HCT116 (cell line): ENCODE measurements around the gene ENPP6. TPM values are rescaled to one million over a fixed set of nuclear protein-coding genes. Genes with fewer than 3 reads are reported as not detected.

Experiments used
- ATAC-seq: fragments of 200-7000 bp; cut with Tn5 transposase; 2 replicates; pipeline ENCODE4 v1.9.1; 2020; ENCODE audit warnings: mild to moderate bottlenecking, moderate library complexity
- BruUV-seq: library from RNA; stranded (reverse); fragments of 400-500 nt; replicated peaks from 2 replicates; lab custom pipeline; 2021; lab: Mats Ljungman, UMichigan
- CTCF ChIA-PET: fragments of 300-600 bp; sonication (Branson Sonifier 250); formaldehyde crosslinking; loops from one replicate; lab custom pipeline; 2021; ENCODE audit warnings: antibody characterized with exemption; lab: Charles Lee
- POLR2A ChIA-PET: fragments of 300-600, 350-600 bp; sonication (Branson Sonifier 250); formaldehyde crosslinking; loops from one replicate; lab custom pipeline; 2021; ENCODE audit warnings: antibody characterized with exemption; lab: Charles Lee
- RAD21 ChIA-PET, 2 experiments: fragments of 300-600 bp; sonication (Branson Sonifier 250); formaldehyde crosslinking; loops; one replicate each; lab custom pipeline; 2023; ENCODE audit warnings: low total read pairs in 2 of 2; ENCODE audit not compliant: uncharacterized antibody in 2 of 2, unreplicated experiment in 2 of 2, low non-redundant PET in 1 of 2; lab: Charles Lee
- DNase-seq: peaks from one replicate; pipeline ENCODE4 v3.0.0-alpha.2; 2010; ENCODE audit warnings: low read depth, low spot score
- H2AFZ ChIP-seq: fragments of 200-600 bp; shearing (Covaris generic), sonication (generic); 2 replicates; pipeline ENCODE4 v1.6.1; 2017; ENCODE audit warnings: low read depth, mixed run types, mixed read lengths, antibody characterized with exemption, low read length; ENCODE audit not compliant: poor library complexity, severe bottlenecking
- H3K27ac ChIP-seq: 2 replicates; pipeline ENCODE4 v1.5.1; 2012; ENCODE audit warnings: low read depth, low read length
- H3K27me3 ChIP-seq: fragments of 200-600 bp; sonication (generic); 2 replicates; pipeline ENCODE4 v1.6.1; 2016; ENCODE audit warnings: mixed run types, low read length, mixed read lengths; ENCODE audit not compliant: insufficient read depth
- H3K36me3 ChIP-seq, 2 experiments: fragments of 200-500 bp in 1 of 2; fragments of 200-600 bp in 1 of 2; sonication (Bioruptor generic) in 1 of 2; sonication (generic) in 1 of 2; 2 replicates each; pipeline versions ENCODE4 v1.5.1 to v1.6.1; 2014 to 2016; ENCODE audit warnings: low read length in 2 of 2, inconsistent platforms in 1 of 2, mixed read lengths in 1 of 2, mixed run types in 1 of 2; ENCODE audit not compliant: insufficient read depth in 2 of 2, control insufficient read depth in 1 of 2
- H3K4me1 ChIP-seq, 2 experiments: fragments of 200-600 bp in 1 of 2; sonication (generic) in 1 of 2; 2 replicates each; pipeline versions ENCODE4 v1.5.1 to v1.6.1; 2012 to 2017; ENCODE audit warnings: low read length in 2 of 2, inconsistent platforms in 1 of 2, mild to moderate bottlenecking in 1 of 2, mixed read lengths in 1 of 2, mixed run types in 1 of 2, moderate library complexity in 1 of 2; ENCODE audit not compliant: insufficient read depth in 2 of 2, control insufficient read depth in 1 of 2
- H3K4me2 ChIP-seq: fragments of 200-600 bp; sonication (generic); 2 replicates; pipeline ENCODE4 v1.6.1; 2017; ENCODE audit warnings: mixed run types, low read length, mixed read lengths
- H3K4me3 ChIP-seq, 2 experiments: fragments of 200-600 bp in 1 of 2; sonication (generic) in 1 of 2; replicated peaks in 1 of 2; 2 replicates each; pipeline ENCODE4 v1.5.1; 2011 to 2016; ENCODE audit warnings: low read length in 2 of 2, control low read depth in 1 of 2, low read depth in 1 of 2, mild to moderate bottlenecking in 1 of 2, mixed read lengths in 1 of 2, mixed run types in 1 of 2
- H3K79me2 ChIP-seq: fragments of 200-600 bp; sonication (generic); 2 replicates; pipeline ENCODE4 v1.6.1; 2017; ENCODE audit warnings: mild to moderate bottlenecking, mixed run types, low read length, moderate library complexity, mixed read lengths; ENCODE audit not compliant: insufficient read depth
- H3K9ac ChIP-seq: fragments of 200-600 bp; sonication (generic); 2 replicates; pipeline ENCODE4 v1.6.1; 2016; ENCODE audit warnings: low read length, mixed read lengths
- H3K9me2 ChIP-seq: fragments of 200-600 bp; sonication (generic), shearing (Covaris generic); 2 replicates; pipeline ENCODE4 v1.6.1; 2017; ENCODE audit warnings: mixed run types, mild to moderate bottlenecking, moderate library complexity; ENCODE audit not compliant: insufficient read depth
- H3K9me3 ChIP-seq, 2 experiments: fragments of 200-500 bp in 1 of 2; fragments of 200-600 bp in 1 of 2; sonication (Bioruptor generic) in 1 of 2; sonication (generic) in 1 of 2; 2 replicates each; pipeline ENCODE4 v1.6.1; 2014 to 2017; ENCODE audit warnings: low read length in 2 of 2, mixed read lengths in 2 of 2, inconsistent platforms in 1 of 2, low read depth in 1 of 2, mild to moderate bottlenecking in 1 of 2, mixed run types in 1 of 2, moderate library complexity in 1 of 2; ENCODE audit not compliant: control insufficient read depth in 1 of 2, insufficient read depth in 1 of 2
- H4K20me1 ChIP-seq: fragments of 200-600 bp; sonication (generic), shearing (Covaris generic); 2 replicates; pipeline ENCODE4 v1.6.1; 2017; ENCODE audit warnings: mixed run types, mild to moderate bottlenecking, moderate library complexity; ENCODE audit not compliant: insufficient read depth
- CBX3 ChIP-seq: IDR thresholded peaks from 2 replicates; pipeline ENCODE4 v1.6.1; 2012; ENCODE audit warnings: low read depth
- EZH2 ChIP-seq: fragments of 200-600 bp; sonication (generic); IDR thresholded peaks from 2 replicates; pipeline ENCODE4 v1.6.1; 2017; ENCODE audit warnings: antibody characterized with exemption, mixed run types
- EZH2phosphoT487 ChIP-seq: fragments of 200-600 bp; IDR thresholded peaks from 2 replicates; pipeline ENCODE4 v1.6.1; 2018; ENCODE audit warnings: antibody characterized with exemption, borderline replicate concordance
- POLR2AphosphoS5 ChIP-seq: IDR thresholded peaks from 2 replicates; pipeline ENCODE4 v1.6.1; 2011; ENCODE audit warnings: mild to moderate bottlenecking, low read depth, low read length, moderate library complexity
- SIN3A ChIP-seq: IDR thresholded peaks from 2 replicates; pipeline ENCODE4 v1.6.1; 2012; ENCODE audit warnings: low read depth
- SP1 ChIP-seq: IDR thresholded peaks from 2 replicates; pipeline ENCODE4 v1.6.1; 2012; ENCODE audit warnings: low read depth
- YY1 ChIP-seq: IDR thresholded peaks from 2 replicates; pipeline ENCODE4 v1.6.1; 2011; ENCODE audit warnings: low read length, low read depth, moderate library complexity, mild to moderate bottlenecking; ENCODE audit not compliant: insufficient replicate concordance; ENCODE audit errors: extremely low read depth
- ZFX ChIP-seq: fragments of 450-650 bp; IDR thresholded peaks from 2 replicates; pipeline ENCODE4 v1.6.1; 2017
- intact Hi-C: fragments of 100-400 bp; cut with micrococcal nuclease; formaldehyde crosslinking; loops from 2 replicates; pipeline ENCODE4 v1.10.0; 2022
- total RNA-seq: library from RNA; stranded (reverse); gene quantifications from one replicate; pipeline ENCODE4 v1.2.1, GENCODE V29; 2021; ENCODE audit not compliant: unreplicated experiment

The ENPP6 gene
- total RNA-seq, 1 experiment from 2014 or later = not detected

DNA sequence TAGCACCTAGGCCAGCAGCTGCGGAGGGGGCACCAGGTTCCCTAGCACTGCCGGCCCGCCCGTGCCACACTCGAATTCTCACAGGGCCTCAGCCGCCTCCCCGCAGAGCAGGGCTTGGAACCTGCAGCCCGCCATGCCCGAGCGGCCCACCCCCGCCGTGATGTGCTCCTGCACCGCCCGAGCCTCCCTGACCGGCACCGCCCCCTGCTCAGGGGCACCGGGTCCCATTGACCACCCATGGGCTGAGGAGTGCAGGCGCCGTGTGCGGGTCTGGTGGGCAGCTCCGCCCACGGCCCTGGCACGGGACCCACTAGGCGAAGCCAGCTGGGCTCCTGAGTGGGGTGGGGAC is 35.4 kb upstream of the ENPP6 start (continued):
- TF ChIP-seq POLR2AphosphoS5 (no peak), EZH2phosphoT487 (no peak), YY1 (no peak)
- TF ChIP-seq, all 23 proteins: peak for 0

DNA sequence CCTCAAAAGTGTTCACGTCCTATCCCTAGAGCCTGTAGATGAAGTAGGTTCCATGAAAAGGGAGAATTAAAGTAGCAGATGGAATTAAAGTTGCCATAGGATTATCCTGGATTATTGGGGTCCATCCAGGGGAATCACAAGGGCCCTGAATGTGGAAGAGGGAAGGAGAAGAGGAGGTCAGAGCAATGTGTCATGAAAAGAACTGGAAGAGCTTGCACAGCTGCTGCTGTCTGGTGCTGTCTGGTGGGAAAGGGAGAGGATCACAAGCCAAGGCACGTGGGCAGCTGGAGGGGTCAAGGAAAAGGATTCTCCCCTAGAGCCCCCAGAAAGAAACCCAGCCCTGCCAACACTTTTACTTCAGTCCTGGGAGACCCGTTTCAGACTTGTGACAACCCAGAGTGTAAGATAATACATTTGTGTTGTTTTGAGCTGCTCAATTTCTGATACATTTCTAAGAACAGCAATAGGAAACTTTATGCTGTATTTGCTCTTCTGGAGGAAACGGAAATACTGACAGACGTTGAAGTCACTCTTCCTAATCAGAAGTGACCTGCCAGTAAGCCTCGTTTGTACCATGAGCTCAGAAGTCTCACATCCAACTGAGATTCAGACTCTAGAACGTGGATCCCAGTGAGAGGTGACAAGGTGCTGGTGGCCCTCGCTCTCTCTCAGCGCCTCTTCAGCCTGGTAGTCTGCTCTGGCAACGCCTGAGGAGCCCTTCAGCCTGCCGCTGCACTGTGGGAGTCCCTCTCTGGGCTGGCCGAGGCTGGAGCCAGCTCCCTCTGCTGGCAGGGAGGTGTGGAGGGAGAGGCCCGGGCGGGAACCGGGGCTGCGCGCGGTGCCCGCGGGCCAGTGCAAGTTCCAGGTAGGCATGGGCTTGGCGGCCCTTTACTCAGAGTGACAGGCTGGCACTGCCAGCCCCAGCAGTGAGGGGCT is 34.7 kb upstream of the ENPP6 start:
- no peaks in the 10 kb centered on the region for H4K20me1 ChIP-seq
- ATAC-seq = no peak
- H3K9ac ChIP-seq = no peak overlapping the region
- TF ChIP-seq SP1 = no peak
- TF ChIP-seq EZH2 = no peak
- TF ChIP-seq CBX3 = no peak
- no peak for TF ChIP-seq SIN3A
- TF ChIP-seq ZFX = no peak
- TF ChIP-seq, all 23 proteins: peak for 0
- no peaks in the 10 kb centered on the region for H3K9me2 ChIP-seq
- H3K27me3 ChIP-seq = no peaks in the 10 kb centered on the region
- no TSS peak for BruUV-seq
- H3K4me3 ChIP-seq = no peak overlapping the region
- RAD21 ChIA-PET = no interaction called here
- H3K4me1 ChIP-seq = no peaks in the 10 kb centered on the region
- intact Hi-C loops = loop anchor here (5.0 kb wide), 1 partner anchor 410 kb away; no protein-coding TSS in a partner anchor
- no peaks in the 10 kb centered on the region for H3K79me2 ChIP-seq
- H3K9me3 ChIP-seq = no peaks in the 10 kb centered on the region
- H2AFZ ChIP-seq = no peak overlapping the region
- POLR2A ChIA-PET = no interaction called here
- CTCF ChIA-PET = interaction anchor here (0.9 kb wide), 1 partner anchor 11 kb away, joined by 3 read pairs; no protein-coding TSS in a partner anchor
- no peak overlapping the region for H3K27ac ChIP-seq
- H3K36me3 ChIP-seq = no peaks in the 10 kb centered on the region
- no peak for DNase-seq
- H3K4me2 ChIP-seq = no peak overlapping the region
